Coronary artery (tissue), 2 donors: ENCODE results near the gene GPX5.

Experiments
- DNase-seq: peaks from one replicate; pipeline ENCODE4 v3.0.0-alpha.2; 2017; ENCODE audit warnings: low spot score
- H3K27ac ChIP-seq, 2 donors: fragments of 200-600 bp; sonication (generic); one replicate each; pipeline ENCODE4 v1.5.1; 2016 to 2019
- H3K4me3 ChIP-seq: fragments of 200-600 bp; sonication (generic); 2 replicates; pipeline ENCODE4 v1.5.1; 2016; ENCODE audit warnings: mild to moderate bottlenecking, moderate library complexity
- TF ChIP-seq, protein P1 (sequence below): fragments of 200-600 bp; sonication (generic); IDR thresholded peaks from one replicate; pipeline ENCODE4 v1.5.1; 2019; ENCODE audit warnings: antibody characterized with exemption

Gene GPX5

DNA sequence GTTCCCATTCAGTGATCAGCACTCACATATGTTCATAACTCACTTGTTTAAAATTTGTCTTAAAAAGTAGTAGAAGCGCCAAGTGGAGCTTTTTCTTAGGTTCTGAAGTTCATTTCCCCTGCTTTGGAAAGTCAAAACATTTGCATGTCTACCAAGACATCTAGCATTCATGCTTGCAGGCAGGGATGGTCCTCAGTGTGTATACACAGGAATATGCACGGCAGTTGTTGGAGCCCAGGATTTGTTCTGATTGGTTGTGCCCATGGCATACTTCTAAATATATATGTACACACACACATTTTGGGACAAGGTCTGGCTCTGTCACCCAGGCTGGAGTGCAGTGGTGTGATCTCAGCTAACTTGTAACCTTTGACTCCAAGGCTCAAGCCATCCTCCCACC lies 7.7 kb upstream of the GPX5 start:
- H3K27ac ChIP-seq, result no peak overlapping the region
- DNase-seq, result no peak
- H3K4me3 ChIP-seq, result no peak overlapping the region
- TF ChIP-seq, protein P1, sequence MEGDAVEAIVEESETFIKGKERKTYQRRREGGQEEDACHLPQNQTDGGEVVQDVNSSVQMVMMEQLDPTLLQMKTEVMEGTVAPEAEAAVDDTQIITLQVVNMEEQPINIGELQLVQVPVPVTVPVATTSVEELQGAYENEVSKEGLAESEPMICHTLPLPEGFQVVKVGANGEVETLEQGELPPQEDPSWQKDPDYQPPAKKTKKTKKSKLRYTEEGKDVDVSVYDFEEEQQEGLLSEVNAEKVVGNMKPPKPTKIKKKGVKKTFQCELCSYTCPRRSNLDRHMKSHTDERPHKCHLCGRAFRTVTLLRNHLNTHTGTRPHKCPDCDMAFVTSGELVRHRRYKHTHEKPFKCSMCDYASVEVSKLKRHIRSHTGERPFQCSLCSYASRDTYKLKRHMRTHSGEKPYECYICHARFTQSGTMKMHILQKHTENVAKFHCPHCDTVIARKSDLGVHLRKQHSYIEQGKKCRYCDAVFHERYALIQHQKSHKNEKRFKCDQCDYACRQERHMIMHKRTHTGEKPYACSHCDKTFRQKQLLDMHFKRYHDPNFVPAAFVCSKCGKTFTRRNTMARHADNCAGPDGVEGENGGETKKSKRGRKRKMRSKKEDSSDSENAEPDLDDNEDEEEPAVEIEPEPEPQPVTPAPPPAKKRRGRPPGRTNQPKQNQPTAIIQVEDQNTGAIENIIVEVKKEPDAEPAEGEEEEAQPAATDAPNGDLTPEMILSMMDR, result no peak

DNA sequence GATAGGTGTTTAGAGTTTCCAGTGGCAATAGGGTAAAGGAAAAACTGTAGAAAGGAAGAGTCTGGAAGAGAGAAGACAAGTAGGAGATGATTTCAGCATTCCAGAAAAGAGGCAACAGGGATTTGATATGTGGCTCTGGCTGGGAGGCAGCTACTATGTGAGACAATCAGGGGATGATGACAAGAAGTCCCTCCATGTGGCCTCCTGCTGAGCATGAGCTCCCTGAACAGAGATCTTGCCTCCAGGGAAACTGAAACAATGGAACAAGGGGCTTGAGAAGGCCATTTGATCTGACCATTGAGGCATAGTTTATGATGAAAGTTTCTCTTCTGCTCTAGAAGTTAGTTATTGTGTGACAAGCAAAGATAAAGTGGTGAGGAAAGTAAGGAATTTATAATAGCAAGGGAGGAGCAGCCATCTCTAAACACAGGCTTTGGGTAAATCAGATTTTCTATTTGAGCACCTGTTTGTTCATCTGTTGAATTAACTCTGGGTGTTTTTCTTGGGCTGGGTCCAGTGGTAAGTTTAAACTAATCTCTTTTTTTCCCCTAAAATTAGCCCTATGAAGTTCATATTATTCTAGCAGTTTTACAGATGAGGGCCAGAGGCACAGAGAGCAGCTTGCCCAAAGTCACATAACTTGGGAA lies 3.0 kb upstream of the GPX5 start:
- no peak overlapping the region for H3K27ac ChIP-seq
- TF ChIP-seq, protein P1, result no peak
- no peak for DNase-seq
- H3K4me3 ChIP-seq, result no peak overlapping the region

DNA sequence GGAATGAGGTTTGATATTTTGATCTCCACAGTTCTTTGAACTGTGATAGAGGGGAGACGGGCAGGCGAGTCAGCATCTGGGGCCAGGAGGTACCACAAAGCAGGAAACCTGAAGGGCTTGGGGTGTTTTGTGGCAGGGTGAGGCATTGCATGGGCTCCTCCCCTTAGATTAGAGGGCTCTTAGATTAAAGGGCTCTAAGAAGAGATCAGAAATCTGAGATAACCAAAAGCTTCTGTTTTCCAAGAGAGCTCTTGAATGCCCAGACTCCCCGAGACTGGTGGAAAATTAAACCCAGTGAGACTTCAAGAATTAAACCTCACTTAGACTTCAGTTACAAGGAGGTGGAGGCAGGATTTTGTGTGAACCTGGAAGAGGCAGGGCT lies 2.4 kb upstream of the GPX5 start:
- TF ChIP-seq, protein P1, result no peak
- no peak for DNase-seq
- no peak overlapping the region for H3K4me3 ChIP-seq

DNA sequence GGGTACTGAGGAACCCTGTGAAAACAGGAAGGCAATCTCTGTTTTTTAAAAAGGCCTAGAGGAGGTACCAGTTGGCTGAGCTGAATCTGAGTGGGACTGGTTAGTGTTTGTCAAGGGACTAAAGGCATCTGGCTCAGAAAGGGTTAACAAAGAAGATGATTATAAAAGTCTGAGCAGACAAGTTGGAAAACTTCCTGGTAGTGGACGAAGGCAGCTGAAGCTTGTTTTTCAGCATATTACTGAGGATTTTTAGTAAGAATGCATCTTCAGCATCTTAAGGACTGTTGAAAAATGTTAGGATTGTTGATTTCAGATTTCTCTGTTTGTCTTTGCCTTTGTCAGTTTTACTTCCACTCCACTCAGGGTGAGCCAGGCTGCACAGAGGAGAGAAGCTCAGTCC lies 5.1 kb downstream of the GPX5 start:
- H3K4me3 ChIP-seq, result no peak overlapping the region
- TF ChIP-seq, protein P1, result no peak
- DNase-seq, result no peak
- H3K27ac ChIP-seq, result no peak overlapping the region

More for the DNA sequence above, 2.4 kb upstream of the GPX5 start:
- H3K27ac ChIP-seq, result no peak overlapping the region

DNA sequence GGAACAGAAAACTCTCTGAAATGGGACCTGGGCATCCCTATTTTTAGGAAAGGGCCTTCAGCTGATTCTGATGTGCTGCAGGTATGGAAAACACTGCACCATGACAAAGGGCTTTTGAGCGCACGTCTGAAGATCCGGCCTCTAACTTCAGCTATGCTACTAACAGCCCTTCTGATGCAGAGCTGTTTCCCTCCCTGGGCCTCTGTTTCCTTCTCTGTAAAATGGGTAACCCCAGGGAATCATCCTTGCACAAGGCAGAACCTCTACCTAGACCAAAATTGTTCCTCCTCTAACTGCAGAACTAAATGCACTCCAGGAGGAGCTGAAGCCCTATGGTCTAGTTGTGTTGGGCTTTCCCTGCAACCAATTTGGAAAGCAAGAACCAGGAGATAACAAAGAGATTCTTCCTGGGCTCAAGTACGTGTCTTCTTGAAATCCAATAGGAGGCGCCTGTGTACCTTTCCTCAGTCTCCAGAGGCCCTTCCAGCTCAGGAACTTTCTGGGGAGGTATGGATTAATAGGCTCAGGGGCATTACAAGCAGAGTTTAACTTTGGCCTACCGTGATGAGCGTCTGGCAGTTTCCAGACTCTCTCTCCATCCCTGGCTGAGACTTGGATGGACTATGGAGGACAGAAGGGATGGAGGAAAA lies 5.9 kb downstream of the GPX5 start:
- TF ChIP-seq, protein P1, result no peak
- Histone ChIP-seq H3K4me3 (no peak overlapping the region), H3K27ac (no peak overlapping the region)
- no peak for DNase-seq

DNA sequence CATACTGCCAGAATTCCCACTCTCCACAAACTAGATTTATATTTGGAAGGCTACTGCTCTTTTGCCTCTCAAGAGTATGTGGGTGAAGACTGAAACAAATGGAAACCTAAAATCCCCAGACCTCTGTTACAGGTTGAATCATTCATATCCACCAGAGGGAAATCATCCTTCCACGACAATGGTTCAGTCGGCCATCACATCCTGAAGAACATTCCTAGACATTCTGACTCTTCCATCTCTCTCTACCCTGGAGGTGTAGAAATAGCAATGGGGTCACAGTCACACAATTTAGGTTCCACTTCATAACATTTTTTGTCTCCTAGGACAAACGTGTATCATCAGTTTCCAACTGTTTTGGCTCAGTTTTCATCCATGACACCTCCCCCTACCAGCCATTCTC lies 8.6 kb downstream of the GPX5 start:
- H3K4me3 ChIP-seq, result no peak overlapping the region
- no peak for DNase-seq
- no peak overlapping the region for H3K27ac ChIP-seq
- TF ChIP-seq, protein P1, result no peak

DNA sequence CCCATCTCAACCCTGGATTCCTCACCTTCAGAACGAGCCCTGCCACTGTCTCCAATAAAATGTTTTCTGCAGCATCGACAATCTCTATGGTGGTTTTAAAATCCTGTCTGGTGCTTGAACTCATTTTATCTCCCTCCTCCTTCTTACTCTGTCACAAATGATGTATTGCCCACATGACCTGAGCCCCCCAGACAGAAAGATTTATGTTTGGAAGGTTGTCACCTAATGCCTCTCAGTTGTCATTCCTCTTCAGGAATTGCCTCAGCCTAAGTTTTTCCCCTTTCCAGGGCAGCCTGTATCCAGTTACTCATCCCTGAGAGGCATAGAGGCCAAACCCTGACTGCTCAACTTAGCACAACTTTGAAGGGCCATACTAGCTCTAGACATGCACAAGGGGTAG lies 9.2 kb downstream of the GPX5 start:
- TF ChIP-seq, protein P1, result no peak
- no peak for DNase-seq
- no peak overlapping the region for H3K27ac ChIP-seq
- no peak overlapping the region for H3K4me3 ChIP-seq
